Brain microvascular endothelial cell (primary cell): ENCODE measurements around the gene GPC5.

ENCODE experiments used
- DNase-seq: peaks from one replicate; pipeline ENCODE4 v3.0.0-alpha.2; 2020
- H3K27ac ChIP-seq: fragments of 250-450 bp; sonication (Bioruptor Pico); 2 replicates; pipeline ENCODE4 v1.5.1; 2020; ENCODE audit warnings: mild to moderate bottlenecking, moderate library complexity
- H3K27me3 ChIP-seq: fragments of 250-450 bp; sonication (Bioruptor Pico); replicated peaks from 2 replicates; pipeline ENCODE4 v1.5.1; 2020; ENCODE audit warnings: mild to moderate bottlenecking
- H3K36me3 ChIP-seq: fragments of 250-450 bp; sonication (Bioruptor Pico); replicated peaks from 2 replicates; pipeline ENCODE4 v1.5.1; 2020; ENCODE audit warnings: mild to moderate bottlenecking
- H3K4me3 ChIP-seq: 2 replicates; pipeline ENCODE4 v1.5.1; 2011; ENCODE audit warnings: low read depth, mild to moderate bottlenecking, control low read depth, low read length, moderate library complexity
- in situ Hi-C: cut with HindIII; loops from 2 replicates; pipeline ENCODE4 v1.10.0; 2017; ENCODE audit warnings: low sequenced_read_pairs, low pct_ligation_motif_present
- TF ChIP-seq, protein P1 (sequence below): IDR thresholded peaks from 2 replicates; pipeline ENCODE4 v1.5.1; 2011; ENCODE audit warnings: low read depth, mild to moderate bottlenecking, moderate library complexity, low read length, control low read depth, inconsistent platforms; ENCODE audit errors: missing control alignments

GPC5 gene

GRCh38 chr13:92345627-92346026 lies 947.2 kb downstream of the GPC5 start:
- Histone ChIP-seq H3K27me3 (no peaks in the 10 kb centered on the region), H3K27ac (no peak overlapping the region), H3K36me3 (no peaks in the 10 kb centered on the region), H3K4me3 (no peak overlapping the region)
- TF ChIP-seq, protein P1, sequence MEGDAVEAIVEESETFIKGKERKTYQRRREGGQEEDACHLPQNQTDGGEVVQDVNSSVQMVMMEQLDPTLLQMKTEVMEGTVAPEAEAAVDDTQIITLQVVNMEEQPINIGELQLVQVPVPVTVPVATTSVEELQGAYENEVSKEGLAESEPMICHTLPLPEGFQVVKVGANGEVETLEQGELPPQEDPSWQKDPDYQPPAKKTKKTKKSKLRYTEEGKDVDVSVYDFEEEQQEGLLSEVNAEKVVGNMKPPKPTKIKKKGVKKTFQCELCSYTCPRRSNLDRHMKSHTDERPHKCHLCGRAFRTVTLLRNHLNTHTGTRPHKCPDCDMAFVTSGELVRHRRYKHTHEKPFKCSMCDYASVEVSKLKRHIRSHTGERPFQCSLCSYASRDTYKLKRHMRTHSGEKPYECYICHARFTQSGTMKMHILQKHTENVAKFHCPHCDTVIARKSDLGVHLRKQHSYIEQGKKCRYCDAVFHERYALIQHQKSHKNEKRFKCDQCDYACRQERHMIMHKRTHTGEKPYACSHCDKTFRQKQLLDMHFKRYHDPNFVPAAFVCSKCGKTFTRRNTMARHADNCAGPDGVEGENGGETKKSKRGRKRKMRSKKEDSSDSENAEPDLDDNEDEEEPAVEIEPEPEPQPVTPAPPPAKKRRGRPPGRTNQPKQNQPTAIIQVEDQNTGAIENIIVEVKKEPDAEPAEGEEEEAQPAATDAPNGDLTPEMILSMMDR: no peak
- in situ Hi-C loops: no loop called here
- DNase-seq: no peak

- no peak overlapping the region for H3K27ac ChIP-seq
- no peak overlapping the region for H3K4me3 ChIP-seq
- in situ Hi-C loops: no loop called here
- H3K36me3 ChIP-seq: no peaks in the 10 kb centered on the region
- H3K27me3 ChIP-seq: no peaks in the 10 kb centered on the region
- TF ChIP-seq, protein P1: no peak
- DNase-seq: no peak
These were observed 947.6 kb downstream of the GPC5 start for GRCh38 chr13:92346046-92346445.

DNA sequence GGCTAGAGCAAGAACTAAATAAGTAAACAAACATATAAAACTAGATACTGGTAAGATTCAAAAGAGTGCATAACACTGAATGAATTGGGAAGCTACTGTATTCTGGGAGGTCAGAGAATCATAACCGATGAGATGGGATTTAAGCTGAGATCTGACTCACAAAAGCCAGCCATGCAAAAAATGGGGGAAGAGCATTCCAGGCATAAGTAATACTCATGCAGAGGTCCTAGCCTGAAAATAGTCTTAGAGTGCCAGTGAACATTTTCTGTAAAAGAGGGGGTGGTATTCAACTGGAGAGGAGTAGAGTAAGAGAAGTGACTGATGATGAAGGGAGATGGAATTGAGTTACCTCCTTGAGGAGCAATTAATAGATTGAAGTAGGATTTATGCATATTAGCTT lies 956.2 kb downstream of the GPC5 start:
- TF ChIP-seq, protein P1: no peak
- no peak overlapping the region for H3K4me3 ChIP-seq
- no peak overlapping the region for H3K27ac ChIP-seq
- in situ Hi-C loops: no loop called here
- peak; percentile 15 for DNase-seq
- H3K36me3 ChIP-seq: no peaks in the 10 kb centered on the region
- H3K27me3 ChIP-seq: no peaks in the 10 kb centered on the region

DNA sequence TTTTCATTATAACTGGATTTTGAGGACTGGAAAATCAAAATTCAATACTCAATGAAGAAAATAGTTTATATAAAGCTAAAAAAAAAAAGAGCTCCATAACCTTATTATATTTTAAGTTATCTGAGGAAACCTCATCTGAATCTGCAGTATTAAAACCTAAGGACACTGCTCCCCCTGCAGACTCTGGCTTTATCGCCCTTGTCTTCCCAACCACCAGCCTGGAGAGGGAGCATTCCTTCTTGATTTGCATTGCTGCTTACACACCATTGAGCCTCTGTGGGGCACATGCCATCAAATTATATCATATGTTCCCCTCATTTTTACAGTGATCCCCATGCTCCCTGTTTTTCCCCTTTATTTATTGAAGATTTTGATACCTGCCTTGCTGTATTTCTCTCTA lies 956.8 kb downstream of the GPC5 start:
- no peaks in the 10 kb centered on the region for H3K27me3 ChIP-seq
- peak; percentile 32 for DNase-seq
- H3K36me3 ChIP-seq: no peaks in the 10 kb centered on the region
- H3K4me3 ChIP-seq: no peak overlapping the region
- in situ Hi-C loops: no loop called here
- H3K27ac ChIP-seq: no peak overlapping the region
- TF ChIP-seq, protein P1: peak; percentile 82

DNA sequence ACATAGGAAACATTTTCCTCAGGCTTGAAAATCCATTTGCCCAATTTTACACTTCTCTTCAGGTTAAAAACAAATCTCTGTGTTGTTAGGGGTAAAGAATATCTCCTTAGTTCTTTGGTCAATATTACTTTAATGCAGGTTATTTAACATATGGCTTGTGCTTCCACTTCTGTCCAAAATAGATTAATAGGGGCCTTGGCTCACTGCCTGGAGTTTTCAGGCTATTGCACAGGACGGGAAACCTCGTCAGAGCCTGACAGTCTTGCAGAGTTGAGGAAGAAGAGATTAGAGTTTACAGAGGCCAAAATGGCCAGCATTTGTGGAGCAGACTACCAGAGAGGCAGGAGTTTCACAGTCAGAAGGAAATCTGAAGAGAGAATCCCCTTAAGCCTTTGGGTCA lies 964.3 kb downstream of the GPC5 start:
- H3K27me3 ChIP-seq: no peaks in the 10 kb centered on the region
- H3K27ac ChIP-seq: no peak overlapping the region
- TF ChIP-seq, protein P1: no peak
- DNase-seq: no peak
- no peak overlapping the region for H3K4me3 ChIP-seq
- no peaks in the 10 kb centered on the region for H3K36me3 ChIP-seq
- in situ Hi-C loops: no loop called here

- Histone ChIP-seq H3K4me3 (no peak overlapping the region), H3K27me3 (no peaks in the 10 kb centered on the region), H3K27ac (no peak overlapping the region), H3K36me3 (no peaks in the 10 kb centered on the region)
- in situ Hi-C loops: no loop called here
- TF ChIP-seq, protein P1: no peak
- DNase-seq: no peak
These were observed 967.5 kb downstream of the GPC5 start for GRCh38 chr13:92365904-92366303.
